Body of pancreas (tissue), 4 donors: ENCODE results near the gene MAGI1.

Source experiments
- CTCF ChIP-seq, 7 experiments: fragments of 450-650 bp in 4 of 7; fragments of 200-600 bp in 3 of 7; sonication (generic) in 3 of 7; IDR thresholded peaks; one replicate each; pipeline ENCODE4 v1.5.1; 2016 to 2019; ENCODE audit warnings: antibody characterized with exemption in 7 of 7
- POLR2A ChIP-seq, 3 donors: fragments of 450-650 bp; IDR thresholded peaks; one replicate each; pipeline ENCODE4 v1.6.1; 2016; ENCODE audit warnings: antibody characterized with exemption in 3 of 3, mild to moderate bottlenecking in 2 of 3

GRCh38 chr3:65948841-65949573 lies 89.7 kb downstream of the MAGI1 start:
- TF ChIP-seq CTCF (IDR thresholded peaks at IDR 0.05): no peak
- TF ChIP-seq POLR2A (IDR thresholded peaks at IDR 0.05): no peak
